SK-N-DZ (cell line): ENCODE results near the gene PLXNB3.

Experiments used
- DNase-seq: peaks from one replicate; pipeline ENCODE4 v3.0.0-alpha.2; 2015; ENCODE audit warnings: low spot score

The PLXNB3 gene

DNA sequence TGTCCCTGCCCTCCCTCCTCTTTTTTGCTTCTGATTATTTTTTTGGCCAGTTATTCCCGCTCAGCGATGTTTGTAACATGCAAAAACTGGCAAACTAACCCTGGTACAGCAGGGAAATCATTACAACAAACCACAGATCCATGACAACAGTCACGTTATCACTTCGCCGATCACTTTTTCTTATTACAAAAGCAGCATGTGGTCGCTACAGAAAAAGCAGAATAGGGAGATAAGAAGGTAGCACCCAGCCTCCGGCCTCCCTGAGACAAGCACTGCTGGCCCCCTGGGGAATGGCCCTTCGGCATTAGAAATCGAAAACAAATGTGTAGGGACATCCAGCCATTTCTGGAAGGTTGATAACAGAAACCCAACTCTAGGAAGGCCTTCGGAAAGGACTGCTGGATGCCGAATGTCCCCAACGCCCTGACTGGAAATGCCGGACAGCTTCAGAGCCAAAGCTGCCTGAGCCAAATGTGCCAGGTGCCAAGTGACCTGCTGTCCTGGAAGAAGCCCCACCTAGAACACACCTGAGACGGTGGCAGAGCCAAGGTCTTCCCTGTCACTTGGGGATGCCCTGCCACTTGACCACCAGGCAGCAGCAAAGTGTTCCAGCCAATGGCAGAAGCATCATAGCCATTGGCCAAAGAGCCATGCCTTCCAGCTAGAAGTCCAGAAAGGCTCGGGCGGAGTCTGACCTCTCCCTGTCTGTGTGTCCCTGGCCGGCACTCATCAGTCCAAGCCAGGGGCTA lies 27.2 kb downstream of the PLXNB3 start:
- DNase-seq: no peak

DNA sequence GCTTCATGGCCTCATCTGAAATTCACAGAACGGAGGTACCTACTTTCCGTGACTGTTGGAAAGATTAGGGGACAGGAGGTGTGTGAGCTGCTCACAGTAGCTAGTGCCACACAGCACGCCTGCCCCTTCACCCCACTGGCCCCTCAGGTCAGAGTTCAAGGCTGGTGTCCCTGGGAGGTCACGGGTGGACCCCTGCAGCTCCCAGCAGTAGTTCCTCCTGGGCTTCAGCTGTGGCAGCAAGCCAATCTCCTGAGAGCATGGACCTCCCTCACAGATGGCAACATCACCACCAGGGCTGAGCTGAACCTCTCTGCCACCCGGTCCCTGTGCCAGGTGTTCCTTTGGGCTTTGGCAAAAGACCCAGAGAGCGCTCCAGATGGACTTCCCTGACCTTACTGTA lies 28.3 kb downstream of the PLXNB3 start:
- no peak for DNase-seq

DNA sequence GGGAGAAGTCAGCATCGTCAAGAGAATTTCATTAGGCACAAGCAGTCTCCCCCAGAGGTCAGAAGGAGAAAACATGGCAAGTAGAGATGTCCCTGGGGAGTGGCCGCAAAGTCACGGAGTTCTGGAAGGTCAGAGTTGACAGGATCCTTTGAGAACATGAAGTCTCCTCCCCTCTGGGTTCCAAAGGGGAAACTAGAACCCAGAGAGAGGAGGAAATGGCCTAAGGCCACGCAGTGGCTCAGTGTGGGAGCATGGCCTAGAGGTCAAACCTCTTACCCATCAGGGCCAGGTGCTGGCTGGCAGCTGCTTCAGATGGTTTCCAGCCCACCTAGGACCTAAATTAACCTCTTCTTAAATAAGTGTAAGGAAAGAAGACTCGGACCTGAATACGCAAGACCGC lies 29.2 kb downstream of the PLXNB3 start:
- no peak for DNase-seq

DNA sequence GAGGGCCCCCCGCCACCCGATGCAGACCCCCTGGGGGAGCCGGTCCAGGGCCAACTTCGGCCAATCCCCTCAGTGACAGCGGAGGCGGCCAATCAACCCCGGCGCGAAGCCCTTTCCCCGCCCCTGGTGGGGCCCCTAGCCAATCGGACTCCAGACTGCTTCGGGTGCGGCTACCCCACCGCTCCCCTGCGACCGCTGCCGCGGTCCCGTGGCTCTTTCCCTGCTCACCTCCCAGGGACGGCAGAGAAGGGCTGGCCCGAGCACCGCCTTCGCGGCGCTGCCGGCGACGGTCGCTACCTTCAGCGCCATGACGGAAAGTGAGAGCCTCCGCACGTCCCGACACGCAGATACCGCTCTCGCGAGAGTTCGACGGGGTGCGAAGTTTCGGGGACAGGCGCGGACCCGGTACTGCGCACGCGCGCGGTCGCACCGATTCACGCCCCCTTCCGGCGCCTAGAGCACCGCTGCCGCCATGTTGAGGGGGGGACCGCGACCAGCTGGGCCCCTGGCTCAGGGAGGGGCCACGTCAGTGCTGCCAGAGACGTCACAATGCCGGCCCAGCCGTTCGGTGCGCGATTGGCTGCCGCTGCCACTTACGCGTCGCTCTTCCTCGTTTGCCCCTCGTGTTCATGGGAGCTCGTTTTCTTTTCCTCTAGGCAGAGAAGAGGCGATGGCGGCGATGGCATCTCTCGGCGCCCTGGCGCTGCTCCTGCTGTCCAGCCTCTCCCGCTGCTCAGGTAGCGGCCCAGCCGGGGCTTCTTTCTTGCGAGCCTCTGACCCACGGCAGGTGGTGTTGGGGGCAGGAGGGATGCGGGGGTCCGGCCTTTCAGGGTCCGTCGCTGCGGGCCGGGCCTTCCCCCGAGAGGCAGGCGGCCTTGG lies 30.2 kb downstream of the PLXNB3 start, which contains the start of the genes IDH3G and SSR4:
TSS of gene IDH3G (minus strand) at position 358 of the 879 bp plus-strand sequence. CDS start at position 309, 49 bp downstream.
TSS of gene SSR4 (plus strand) at position 651 of the 879 bp plus-strand sequence. CDS start at position 671, 20 bp downstream.
- DNase-seq: peak; percentile 93

DNA sequence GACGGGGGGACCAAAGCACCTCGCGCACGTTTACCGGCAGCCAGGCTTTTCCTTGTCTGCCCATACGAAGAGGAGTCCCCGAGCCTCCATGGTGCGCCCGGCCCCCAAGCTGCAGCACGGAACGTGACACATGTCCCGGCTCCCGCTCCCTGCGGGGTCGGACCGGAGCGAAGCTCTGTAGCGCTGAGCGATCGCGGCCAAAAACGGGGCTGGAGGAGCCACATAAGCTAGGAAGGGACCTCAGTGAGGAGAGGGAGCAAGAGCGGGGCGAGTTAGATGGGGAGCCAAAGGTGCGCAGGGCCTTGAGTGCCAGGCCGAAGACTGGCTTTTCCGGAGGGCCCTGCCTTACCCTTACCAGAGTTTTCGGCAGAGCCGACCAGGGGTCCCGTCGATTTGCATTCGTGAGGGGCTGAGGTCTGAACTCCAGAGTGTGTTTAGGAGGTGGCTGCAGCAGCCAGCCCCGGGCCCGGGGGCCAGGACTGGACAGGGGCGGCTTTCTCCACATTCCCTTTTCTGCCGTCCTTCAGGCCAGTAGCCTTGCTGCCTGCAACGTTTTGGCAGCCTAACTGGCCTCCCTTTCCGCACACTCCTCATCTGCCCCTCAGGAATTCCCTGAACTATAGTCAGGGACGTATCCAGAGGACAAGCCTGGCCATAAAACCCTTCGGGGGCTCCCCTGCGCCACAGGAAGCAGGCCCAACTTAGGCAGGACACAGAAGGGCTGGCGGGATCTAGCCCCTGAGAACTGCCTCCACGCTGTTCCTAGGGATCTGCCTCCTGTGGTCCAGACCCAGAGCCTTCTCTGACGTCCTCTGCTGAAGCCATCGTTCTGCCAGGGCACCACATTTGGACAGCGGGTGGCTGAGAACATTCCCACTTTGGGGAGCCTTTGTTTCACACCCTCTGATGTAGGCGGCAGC lies 31.1 kb downstream of the PLXNB3 start:
- DNase-seq: no peak

DNA sequence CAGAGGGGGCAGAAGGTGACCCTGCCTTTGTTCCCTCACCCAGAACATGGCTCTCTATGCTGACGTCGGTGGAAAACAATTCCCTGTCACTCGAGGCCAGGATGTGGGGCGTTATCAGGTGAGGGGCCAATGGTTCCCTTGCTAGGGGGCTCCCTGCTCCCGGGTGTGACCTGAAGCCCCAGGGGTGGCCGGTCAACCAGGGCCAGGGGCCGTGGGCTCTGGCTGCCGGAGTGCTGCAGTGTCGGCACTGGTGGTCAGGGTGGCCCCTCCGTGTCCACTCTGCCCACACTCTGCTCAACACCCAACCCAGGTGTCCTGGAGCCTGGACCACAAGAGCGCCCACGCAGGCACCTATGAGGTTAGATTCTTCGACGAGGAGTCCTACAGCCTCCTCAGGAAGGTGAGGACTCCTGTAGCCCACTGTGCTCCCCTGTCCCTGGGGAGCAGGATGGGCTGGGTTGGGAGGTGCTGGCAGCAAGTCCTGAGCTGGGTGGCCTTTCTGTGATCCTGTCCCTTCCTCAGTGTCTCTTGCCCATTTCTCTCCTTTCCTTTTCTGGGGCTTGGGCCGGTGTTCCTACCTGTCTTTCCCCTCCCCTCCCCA lies 33.5 kb downstream of the PLXNB3 start:
- DNase-seq: no peak

DNA sequence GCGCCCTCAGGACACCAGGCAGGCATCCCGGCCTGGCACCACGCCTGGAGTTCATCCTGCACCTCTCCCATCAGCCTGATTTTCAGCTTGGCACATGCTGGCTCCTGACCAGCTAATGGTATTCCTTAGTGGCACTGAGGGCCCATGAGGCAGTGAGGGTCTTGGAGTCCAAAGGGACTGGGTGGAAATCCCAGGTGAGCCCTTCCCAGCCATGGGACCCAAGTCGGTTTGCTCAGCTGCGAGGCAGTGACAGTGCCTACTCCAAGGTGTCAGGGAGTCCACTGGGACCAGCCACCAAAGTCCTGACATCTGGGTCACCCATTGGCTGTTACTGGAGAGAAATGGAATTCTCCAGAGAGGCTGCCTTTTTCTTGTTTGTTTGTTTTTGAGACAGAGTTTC lies 35.3 kb downstream of the PLXNB3 start:
- no peak for DNase-seq

DNA sequence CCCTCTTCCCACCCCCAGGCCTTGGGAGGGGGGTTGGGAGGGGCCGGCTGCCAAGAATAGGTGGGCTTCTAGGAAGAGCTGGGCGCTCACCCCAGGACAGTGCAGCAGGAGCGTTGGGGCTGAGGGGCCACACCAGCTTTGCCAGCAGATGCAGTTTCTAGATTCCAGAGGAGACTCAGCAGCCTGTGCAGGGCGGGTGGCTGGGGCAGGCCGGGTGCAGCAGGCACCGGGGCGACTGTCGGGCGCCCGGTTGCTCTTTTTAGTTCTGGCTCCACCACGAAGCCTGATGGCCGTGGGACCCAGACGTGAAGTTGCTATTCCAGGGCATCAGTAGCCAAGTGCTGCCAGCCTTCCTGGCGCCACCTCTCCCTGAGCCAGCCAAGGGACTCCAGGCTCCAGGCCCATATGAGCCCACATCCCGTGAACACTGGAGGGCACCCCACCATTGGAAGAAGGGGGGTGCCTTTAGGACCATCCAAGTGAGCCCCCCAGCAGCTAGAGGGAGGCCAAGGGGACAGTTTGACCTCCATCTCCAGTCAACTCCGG lies 36.2 kb downstream of the PLXNB3 start:
- no peak for DNase-seq

DNA sequence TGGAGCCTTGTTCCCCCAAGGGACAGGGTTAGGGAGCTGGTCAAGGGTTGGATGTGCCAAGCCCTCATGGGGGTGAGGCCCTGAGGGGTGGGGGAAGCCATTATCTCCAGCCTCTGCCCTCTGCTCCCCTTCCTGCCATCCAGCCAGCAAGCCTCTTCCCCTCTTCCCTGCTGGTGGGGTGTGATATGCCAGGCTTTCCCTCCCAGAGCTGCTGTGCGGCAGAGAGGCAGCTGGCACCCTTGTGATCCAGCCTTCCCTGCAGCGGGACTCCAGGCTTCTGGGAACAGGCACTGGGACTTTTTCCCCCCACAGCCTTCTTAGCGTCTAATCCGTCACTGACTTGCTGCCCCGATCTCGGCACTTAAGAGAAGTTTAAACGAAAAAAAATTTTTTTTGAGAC lies 36.7 kb downstream of the PLXNB3 start:
- DNase-seq: no peak

DNA sequence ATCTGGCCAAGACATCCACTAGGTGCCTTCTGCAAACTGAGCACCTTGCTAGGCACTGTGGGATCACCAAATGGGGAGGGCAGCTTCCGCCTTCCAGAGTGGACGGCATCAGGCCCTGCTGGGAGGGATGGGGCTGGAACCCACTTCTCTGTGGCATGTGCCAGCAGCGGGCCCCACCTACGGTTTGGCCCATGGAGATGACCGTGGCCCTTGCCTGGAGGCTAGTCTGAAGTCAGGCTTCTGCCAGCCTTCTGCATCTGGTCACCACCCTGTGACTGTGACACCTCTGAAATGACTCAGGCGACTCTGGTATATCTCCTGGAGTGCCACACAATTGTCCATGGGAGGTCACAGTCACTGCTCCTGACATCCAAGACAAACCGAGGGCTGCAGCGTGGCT lies 37.6 kb downstream of the PLXNB3 start:
- DNase-seq: no peak

DNA sequence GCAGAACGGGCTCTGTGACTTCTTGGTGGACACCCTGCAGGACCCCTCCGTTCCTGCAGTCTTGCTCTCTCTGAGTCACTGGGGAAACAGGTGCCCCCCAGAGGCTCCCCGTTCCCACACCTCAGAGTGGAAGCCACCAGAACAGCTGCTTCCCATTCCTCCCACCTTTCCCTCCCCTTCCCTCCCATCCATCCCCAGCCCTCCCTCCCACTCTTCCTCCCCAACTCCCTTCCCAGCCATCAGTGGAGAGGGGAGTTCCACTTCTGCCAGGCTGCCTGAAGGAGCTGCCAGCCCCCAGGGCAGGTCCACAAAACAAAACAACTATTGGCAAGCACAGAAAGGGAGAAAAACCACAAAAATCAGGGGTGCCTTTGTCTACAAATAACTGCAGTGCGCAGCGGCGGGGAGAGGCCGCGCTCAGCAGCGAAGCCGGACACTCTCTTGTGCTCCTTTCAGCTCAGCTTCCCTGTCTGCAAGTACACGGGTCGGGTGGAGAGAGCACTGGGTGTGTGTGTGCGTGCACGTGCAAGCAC lies 38.5 kb downstream of the PLXNB3 start:
- no peak for DNase-seq

DNA sequence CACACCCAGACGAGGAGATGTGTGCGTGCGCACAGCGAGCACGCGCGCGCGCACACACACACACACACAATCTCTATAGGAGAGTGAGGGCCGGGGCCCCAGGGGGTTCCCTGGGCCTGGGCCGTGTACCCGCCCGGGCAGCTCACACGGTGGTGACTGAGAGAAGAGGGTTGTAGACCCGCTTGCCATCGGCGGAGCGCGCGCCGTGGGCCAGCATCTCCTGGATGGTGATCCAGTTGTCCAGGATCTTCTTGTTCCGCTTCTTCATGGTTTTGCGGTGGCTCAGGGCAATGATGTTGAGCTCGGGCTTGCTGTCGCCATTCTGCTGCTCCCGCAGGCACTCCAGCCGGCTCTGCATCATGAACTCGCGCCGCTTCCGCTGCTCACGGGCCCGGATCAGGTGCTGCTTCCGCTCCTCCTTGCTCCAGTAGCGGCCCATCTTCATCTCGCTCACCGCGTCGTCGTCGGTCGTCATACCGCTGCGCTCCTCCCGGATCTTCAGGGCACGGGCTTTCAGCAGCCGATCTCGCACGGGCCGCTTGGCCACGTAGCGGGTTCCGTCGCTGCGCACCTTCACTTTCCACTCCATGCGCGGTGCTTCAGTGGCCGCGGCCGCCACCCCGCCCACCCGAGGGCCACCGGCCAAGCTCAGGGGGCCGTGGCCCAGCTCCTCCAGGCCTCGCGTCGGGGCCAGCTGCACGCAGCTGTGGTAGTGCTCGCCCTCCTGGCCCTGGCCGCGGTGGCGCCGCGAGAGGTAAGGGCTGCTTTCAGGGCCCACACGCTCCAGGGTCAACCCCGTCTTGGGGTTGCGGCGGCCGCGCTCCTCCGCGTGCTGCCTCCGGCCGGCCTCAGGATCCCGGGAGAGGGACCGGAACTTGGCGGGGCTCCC lies 39.4 kb downstream of the PLXNB3 start:
- DNase-seq: no peak

DNA sequence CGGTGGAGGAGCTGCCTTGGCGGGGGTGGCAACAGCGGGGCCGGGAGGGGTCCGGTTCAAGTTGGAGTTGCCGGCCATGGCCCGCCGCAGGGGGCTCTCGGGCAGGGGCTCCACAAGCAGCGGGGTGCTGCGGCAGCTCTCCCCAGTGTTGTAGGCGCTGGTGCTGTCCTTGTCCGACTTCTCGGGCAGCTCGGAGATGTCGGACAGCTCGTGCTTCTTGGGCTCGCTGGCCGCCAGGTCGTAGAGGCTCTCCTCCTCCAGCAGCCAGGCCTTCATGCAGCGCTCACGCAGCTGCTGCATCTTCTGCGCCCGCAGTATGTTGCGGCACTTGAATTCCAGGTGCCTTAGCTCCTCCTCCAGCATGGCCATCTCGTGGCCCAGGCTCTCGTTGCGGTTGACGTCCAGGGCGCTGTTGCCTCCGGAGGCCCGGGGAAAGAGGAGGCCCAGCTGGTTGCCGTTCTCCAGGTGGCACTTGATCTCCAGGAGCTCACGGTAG lies 40.1 kb downstream of the PLXNB3 start:
- DNase-seq: no peak

DNA sequence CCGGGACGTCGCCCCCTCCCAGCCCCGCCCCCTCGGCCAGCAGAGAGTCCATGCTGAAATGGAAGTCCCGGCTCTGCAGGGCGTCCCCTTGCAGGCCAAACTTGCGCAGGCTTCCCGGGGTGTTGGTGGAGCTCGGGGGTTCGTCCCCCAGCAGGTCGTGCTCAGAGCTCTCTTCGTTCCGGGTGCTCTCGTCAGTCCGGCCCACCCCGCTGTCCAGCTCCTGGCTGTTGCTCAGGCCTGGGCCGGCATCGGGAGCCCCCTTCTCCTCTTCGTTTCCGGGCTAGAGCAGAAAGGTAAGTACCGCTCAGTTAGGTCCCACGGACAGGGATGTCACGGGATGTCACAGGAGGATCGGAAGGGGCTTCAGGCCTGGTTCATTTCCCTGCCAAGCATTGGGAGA lies 40.6 kb downstream of the PLXNB3 start:
- DNase-seq: no peak

DNA sequence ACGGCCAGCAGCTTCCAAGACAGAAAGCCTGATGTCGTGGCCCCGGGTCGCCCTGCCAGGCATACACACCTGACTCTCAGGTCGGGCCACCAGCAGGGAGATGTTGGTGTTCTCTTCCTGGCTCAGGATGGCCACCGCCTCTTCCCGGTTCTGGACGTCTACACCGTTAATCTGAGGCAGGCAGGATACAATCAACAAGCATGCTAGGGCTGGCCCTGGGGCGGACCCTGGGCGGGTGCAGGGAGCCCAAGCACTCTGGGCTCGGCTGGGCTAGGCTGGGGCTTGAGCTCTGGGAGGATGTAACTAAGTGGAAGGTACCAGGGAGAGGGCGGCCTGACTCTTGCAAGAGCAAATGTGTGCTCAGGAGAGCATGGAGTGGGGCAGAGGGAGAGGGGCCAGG lies 41.4 kb downstream of the PLXNB3 start:
- no peak for DNase-seq

DNA sequence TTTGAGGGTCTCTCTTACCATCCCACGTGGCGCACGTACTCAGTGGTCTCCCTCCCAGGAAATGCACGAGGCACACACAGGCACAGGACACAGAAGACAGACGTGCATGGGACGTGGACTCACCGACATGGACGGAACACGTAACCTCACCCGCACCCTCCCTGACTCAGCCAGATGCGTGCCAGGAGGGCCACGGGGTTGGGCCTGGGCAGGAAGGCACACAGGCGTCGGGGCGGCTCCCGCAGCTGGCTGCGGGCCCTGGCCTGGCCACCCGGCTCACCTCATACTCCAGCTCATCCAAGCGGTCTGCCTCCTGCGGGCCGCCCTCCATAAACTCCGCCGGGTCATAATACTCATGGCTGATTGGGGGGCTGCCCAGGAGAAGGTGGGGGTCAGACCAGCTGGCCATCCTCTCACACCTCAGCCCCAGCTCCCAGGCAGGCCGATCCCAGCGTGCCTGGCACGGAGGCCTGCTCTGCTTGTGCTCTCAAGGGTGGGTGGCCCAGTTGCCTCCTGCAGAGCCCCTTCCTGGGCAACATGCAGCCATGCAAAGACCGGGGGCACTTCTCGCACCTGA lies 43.0 kb downstream of the PLXNB3 start:
- no peak for DNase-seq

DNA sequence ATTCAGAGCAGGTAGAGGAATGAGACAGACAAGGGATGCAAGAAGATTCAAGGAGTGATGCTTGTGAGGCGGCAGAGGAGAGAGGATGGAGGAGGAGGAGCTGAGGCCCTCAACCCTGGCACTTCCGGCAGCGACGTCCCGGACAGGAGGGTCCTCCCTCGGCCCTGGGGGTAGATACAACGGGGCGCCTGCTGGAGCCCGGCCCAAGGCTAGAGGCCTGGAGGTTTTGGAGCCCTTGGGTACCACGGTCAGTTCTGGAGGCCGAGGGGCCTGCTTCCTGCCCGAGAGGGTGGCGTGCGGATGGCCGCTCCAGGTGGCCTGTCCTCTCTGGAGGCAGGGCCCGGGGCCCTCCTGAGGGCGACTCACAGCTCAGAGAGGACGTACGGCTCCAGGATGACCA lies 43.9 kb downstream of the PLXNB3 start:
- DNase-seq: no peak

DNA sequence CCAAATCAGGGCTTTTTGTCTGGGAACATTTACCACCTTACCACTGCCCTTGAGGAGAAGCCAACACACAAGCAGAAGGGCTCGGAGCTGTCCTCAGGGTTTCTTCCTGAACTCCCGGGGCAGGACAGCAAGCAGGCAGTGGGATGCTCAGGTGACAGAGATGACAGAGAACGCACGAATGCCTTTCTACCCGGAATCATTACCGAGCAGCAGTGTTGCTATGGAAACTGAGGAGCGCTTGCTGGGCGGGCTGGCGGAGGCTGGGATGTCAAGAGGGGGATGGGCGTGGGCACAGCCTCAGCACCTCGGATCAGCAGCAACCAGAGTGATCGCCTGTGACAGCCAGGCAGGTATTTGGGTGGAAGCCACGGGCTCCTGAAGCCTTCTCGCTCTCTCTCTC lies 48.2 kb downstream of the PLXNB3 start:
- no peak for DNase-seq

DNA sequence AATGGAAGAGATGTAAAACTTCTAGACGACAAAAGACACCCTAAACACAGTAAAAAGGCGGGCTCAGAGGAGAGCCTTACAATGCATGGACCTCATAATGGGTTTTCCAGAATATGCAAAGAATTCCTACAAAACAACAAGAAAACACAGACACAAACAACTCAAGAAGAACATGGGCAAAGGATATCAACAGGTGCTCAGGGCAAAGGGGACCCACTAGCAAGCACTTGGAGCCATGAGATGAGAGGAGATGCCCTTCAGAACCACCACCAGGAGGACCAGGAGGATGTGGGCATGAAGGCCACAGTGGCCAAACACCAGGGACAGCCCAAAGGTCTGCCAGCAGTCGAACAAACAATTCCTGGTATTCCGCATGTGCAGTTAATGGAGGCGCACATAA lies 49.1 kb downstream of the PLXNB3 start:
- DNase-seq: no peak
